ENCODE results near the gene HINT2.

The HINT2 gene

GRCh38 chr9:35858458-35858857 is 43.6 kb upstream of the HINT2 start:
- POLR2A ChIA-PET = interaction anchor here (1.4 kb wide), 1 partner anchor 44 kb away, joined by 3 read pairs; the partner anchor contains the start of gene HINT2
- no peak for TF ChIP-seq CTCF (IDR thresholded peaks at IDR 0.05; ENCODE audit: control extremely low read depth, extremely low read depth, low read depth, missing control alignments)
- DNase-seq (ENCODE audit: extremely low spot score) = no peak
- CTCF ChIA-PET = interaction anchor here (1.0 to 5.1 kb wide), 5 partner anchors 17 to 68 kb away, joined by 3 to 26 read pairs (median 7); no protein-coding TSS in a partner anchor

- POLR2A ChIA-PET = interaction anchor here (0.7 kb wide), 1 partner anchor 199 kb away, joined by 3 read pairs; the partner anchor contains the start of genes CCDC107 and RMRP
- no peak for DNase-seq (ENCODE audit: extremely low spot score)
- CTCF ChIA-PET = interaction anchor here (1.0 to 5.1 kb wide), 9 partner anchors 9 to 46 kb away, joined by 3 to 26 read pairs (median 4); partner anchors contain the start of gene SPAG8
- TF ChIP-seq CTCF (IDR thresholded peaks at IDR 0.05; ENCODE audit: control extremely low read depth, extremely low read depth, low read depth, missing control alignments) = no peak
Observed at GRCh38 chr9:35856882-35857281, 42.0 kb upstream of the HINT2 start.

GRCh38 chr9:35856206-35856605 is 41.4 kb upstream of the HINT2 start:
- CTCF ChIA-PET = interaction anchor here (1.1 to 5.1 kb wide), 6 partner anchors 11 to 32 kb away, joined by 3 to 26 read pairs (median 4); no protein-coding TSS in a partner anchor
- POLR2A ChIA-PET = interaction anchor here (0.7 kb wide), 1 partner anchor 198 kb away, joined by 3 read pairs; the partner anchor contains the start of genes CCDC107 and RMRP
- TF ChIP-seq CTCF (IDR thresholded peaks at IDR 0.05; ENCODE audit: control extremely low read depth, extremely low read depth, low read depth, missing control alignments) = no peak
- DNase-seq (ENCODE audit: extremely low spot score) = no peak

- CTCF ChIA-PET = interaction anchor here (3.8 to 5.8 kb wide), 3 partner anchors 27 to 28 kb away, joined by 22 to 26 read pairs (median 26); no protein-coding TSS in a partner anchor
- POLR2A ChIA-PET = no interaction called here
- DNase-seq (ENCODE audit: extremely low spot score) = no peak
Observed at GRCh38 chr9:35854091-35854762, 39.4 kb upstream of the HINT2 start.

GRCh38 chr9:35852876-35853865 is 38.3 kb upstream of the HINT2 start:
- DNase-seq (ENCODE audit: extremely low spot score) = no peak
- POLR2A ChIA-PET = no interaction called here
- CTCF ChIA-PET = interaction anchor here (1.0 to 5.8 kb wide), 4 partner anchors 11 to 29 kb away, joined by 3 to 26 read pairs (median 8); no protein-coding TSS in a partner anchor
- TF ChIP-seq CTCF (IDR thresholded peaks at IDR 0.05; ENCODE audit: control extremely low read depth, extremely low read depth, low read depth, missing control alignments) = no peak

More at GRCh38 chr9:35854091-35854762, 39.4 kb upstream of the HINT2 start:
- no peak for TF ChIP-seq CTCF (IDR thresholded peaks at IDR 0.05; ENCODE audit: control extremely low read depth, extremely low read depth, low read depth, missing control alignments)

Data from GM10248 (cell line).